GM12878 (cell line): ENCODE results near the gene AP3M1. TPM values are rescaled to one million over a fixed set of nuclear protein-coding genes. Genes with fewer than 3 reads are reported as not detected.

Experiments
- ATAC-seq: fragments of 200-7000 bp; cut with Tn5 transposase; 3 replicates; pipeline ENCODE4 v1.9.1; 2020; ENCODE audit warnings: mild to moderate bottlenecking, moderate library complexity
- BruUV-seq: library from RNA; stranded (reverse); fragments of 400-500 nt; replicated peaks from 2 replicates; lab custom pipeline; 2021; lab: Mats Ljungman, UMichigan
- CTCF ChIA-PET: fragments of 300-600 bp; sonication (Branson Sonifier 250); formaldehyde crosslinking; extraction: SDS; loops from one replicate; lab custom pipeline; 2021; ENCODE audit warnings: inconsistent platforms; lab: Yijun Ruan, JAX
- POLR2A ChIA-PET: fragments of 350-600 bp; formaldehyde crosslinking; extraction: SDS; loops from one replicate; lab custom pipeline; 2021; ENCODE audit warnings: inconsistent platforms; lab: Charles Lee
- RAD21 ChIA-PET: fragments of 300-600 bp; sonication (Branson Sonifier 250); formaldehyde crosslinking; loops from one replicate; lab custom pipeline; 2023; ENCODE audit warnings: antibody characterized with exemption; ENCODE audit not compliant: unreplicated experiment; lab: Charles Lee
- SMC1A ChIA-PET: fragments of 300-600 bp; sonication (Branson Sonifier 250); formaldehyde crosslinking; loops from one replicate; lab custom pipeline; 2023; ENCODE audit not compliant: unreplicated experiment, uncharacterized antibody; lab: Charles Lee
- DNase-seq: peaks from one replicate; pipeline ENCODE4 v3.0.0-alpha.2; 2011; ENCODE audit warnings: low read depth, low spot score
- FAIRE-seq: peaks from 3 replicates; lab custom pipeline; 2011; peaks lifted over from hg19 to GRCh38; lab: Jason Lieb, UNC
- H2AFZ ChIP-seq: 2 replicates; pipeline ENCODE4 v1.6.0; 2011; ENCODE audit warnings: low read depth, low read length, control low read depth; ENCODE audit not compliant: control insufficient read depth
- H3K27ac ChIP-seq: 2 replicates; pipeline ENCODE4 v1.5.1; 2011; ENCODE audit warnings: control low read depth; ENCODE audit not compliant: control insufficient read depth, insufficient read depth
- H3K27me3 ChIP-seq, 2 experiments: replicated peaks in 1 of 2; 2 replicates each; pipeline versions ENCODE4 v1.6.0 to v1.6.1; 2011; ENCODE audit warnings: low read length in 1 of 2; ENCODE audit not compliant: control insufficient read depth in 2 of 2, insufficient read depth in 2 of 2
- H3K36me3 ChIP-seq, 2 experiments: 2 replicates each; pipeline ENCODE4 v1.5.1; 2011; ENCODE audit warnings: low read length in 1 of 2; ENCODE audit not compliant: control insufficient read depth in 2 of 2, insufficient read depth in 2 of 2
- H3K4me1 ChIP-seq: 2 replicates; pipeline ENCODE4 v1.6.1; 2011; ENCODE audit warnings: mild to moderate bottlenecking, low read length, moderate library complexity, mixed read lengths; ENCODE audit not compliant: control insufficient read depth, insufficient read depth
- H3K4me2 ChIP-seq: 2 replicates; pipeline ENCODE4 v1.6.0; 2011; ENCODE audit warnings: control low read depth; ENCODE audit not compliant: control insufficient read depth, insufficient read depth
- H3K4me3 ChIP-seq: fragments of 200-600 bp; sonication (generic); 2 replicates; pipeline ENCODE4 v1.5.1; 2016
- H3K79me2 ChIP-seq: 2 replicates; pipeline ENCODE4 v1.6.0; 2011; ENCODE audit warnings: low read length; ENCODE audit not compliant: control insufficient read depth, insufficient read depth
- H3K9ac ChIP-seq: 2 replicates; pipeline ENCODE4 v1.8.0; 2011; ENCODE audit warnings: low read length, control low read depth, mixed read lengths; ENCODE audit not compliant: control insufficient read depth, insufficient read depth
- H3K9me3 ChIP-seq: replicated peaks from 3 replicates; pipeline ENCODE4 v1.5.1; 2011; ENCODE audit warnings: mild to moderate bottlenecking, low read length; ENCODE audit not compliant: control insufficient read depth, insufficient read depth
- H4K20me1 ChIP-seq: 2 replicates; pipeline ENCODE4 v1.6.0; 2011; ENCODE audit not compliant: control insufficient read depth, insufficient read depth
- ATF7 ChIP-seq: fragments of 450-650 bp; IDR thresholded peaks from 2 replicates; pipeline ENCODE4 v1.6.1; 2016; ENCODE audit warnings: low read depth, mild to moderate bottlenecking
- BHLHE40 ChIP-seq, 2 experiments: fragments of 450-650 bp in 1 of 2; IDR thresholded peaks; 2 replicates each; pipeline ENCODE4 v1.6.1; 2011 to 2017; ENCODE audit warnings: low read depth in 2 of 2, borderline replicate concordance in 1 of 2, improper control_type of control experiment in 1 of 2, low read length in 1 of 2, mild to moderate bottlenecking in 1 of 2
- CREB1 ChIP-seq: IDR thresholded peaks from 2 replicates; pipeline ENCODE4 v1.6.1; 2012; ENCODE audit warnings: low read depth, mild to moderate bottlenecking, inconsistent platforms
- HDAC2 ChIP-seq: fragments of 200-600 bp; sonication (generic); IDR thresholded peaks from 2 replicates; pipeline ENCODE4 v1.6.1; 2017
- YY1 ChIP-seq: IDR thresholded peaks from 2 replicates; pipeline ENCODE4 v1.6.1; 2011; ENCODE audit warnings: low read depth, mild to moderate bottlenecking, low read length
- whole genome bisulfite sequencing: methylation state at CpG from one replicate; pipeline ENCODE4 v1.1.6; 2016; ENCODE audit warnings: low lambda C conversion rate; ENCODE audit not compliant: insufficient replicate concordance, insufficient coverage; ENCODE audit errors: missing lambda C conversion rate; 5-methylcytosine and 5-hydroxymethylcytosine counted together
- in situ Hi-C: fragments of 300-500 bp; cut with MboI; formaldehyde crosslinking; loops from 9 replicates; pipeline ENCODE4 v1.14.3; 2018; ENCODE audit warnings: mixed read lengths
- intact Hi-C: fragments of 100-400 bp; cut with micrococcal nuclease; formaldehyde crosslinking; loops from one replicate; pipeline ENCODE4 v1.14.2; 2022; ENCODE audit not compliant: unreplicated experiment
- polyA plus RNA-seq, 11 experiments: library from polyadenylated mRNA; depleted of rRNA in 4 of 11; unstranded in 6 of 11; stranded (reverse) in 5 of 11; fragments of >200 nt; fragmentation: Nextera tagmentation in 4 of 11; fragmentation: Illumina TruSeq in 1 of 11; extraction: Ambion mirVana in 4 of 11; extraction: Trizol in 1 of 11; gene quantifications; 1 replicate in 1 of 11; 2 replicates in 10 of 11; pipeline versions ENCODE4 v1.2.1 to v1.2.3, GENCODE V29; 2011 to 2016; ENCODE audit warnings: inconsistent platforms in 2 of 11, missing spikeins in 2 of 11, low read depth in 1 of 11
- total RNA-seq, 4 experiments: library from RNA; depleted of rRNA in 3 of 4; stranded (reverse); fragments of >200 nt in 3 of 4; fragmentation: Illumina TruSeq in 1 of 4; extraction: Trizol in 1 of 4; gene quantifications; 2 replicates each; pipeline versions ENCODE4 v1.2.1 to v1.2.3, GENCODE V29; 2013 to 2021
- TF ChIP-seq, protein P1 (sequence below): fragments of 450-650 bp; IDR thresholded peaks from 2 replicates; pipeline ENCODE4 v1.6.1; 2017; ENCODE audit warnings: mild to moderate bottlenecking, moderate library complexity
- TF ChIP-seq, protein P2 (sequence below): fragments of 450-650 bp; IDR thresholded peaks from 2 replicates; pipeline ENCODE4 v1.6.1; 2016; ENCODE audit warnings: mild to moderate bottlenecking
- TF ChIP-seq, protein P3 (sequence below): fragments of 450-650 bp; IDR thresholded peaks from 2 replicates; pipeline ENCODE4 v1.6.1; 2017; ENCODE audit warnings: mild to moderate bottlenecking, moderate library complexity

Gene AP3M1
- total and polyA plus RNA-seq, 10 of the 15 experiments (the other 5 are each of a cell fraction or from before 2014, with no cell fraction given) = 22.1 to 83.4 (median 47.7) TPM

DNA sequence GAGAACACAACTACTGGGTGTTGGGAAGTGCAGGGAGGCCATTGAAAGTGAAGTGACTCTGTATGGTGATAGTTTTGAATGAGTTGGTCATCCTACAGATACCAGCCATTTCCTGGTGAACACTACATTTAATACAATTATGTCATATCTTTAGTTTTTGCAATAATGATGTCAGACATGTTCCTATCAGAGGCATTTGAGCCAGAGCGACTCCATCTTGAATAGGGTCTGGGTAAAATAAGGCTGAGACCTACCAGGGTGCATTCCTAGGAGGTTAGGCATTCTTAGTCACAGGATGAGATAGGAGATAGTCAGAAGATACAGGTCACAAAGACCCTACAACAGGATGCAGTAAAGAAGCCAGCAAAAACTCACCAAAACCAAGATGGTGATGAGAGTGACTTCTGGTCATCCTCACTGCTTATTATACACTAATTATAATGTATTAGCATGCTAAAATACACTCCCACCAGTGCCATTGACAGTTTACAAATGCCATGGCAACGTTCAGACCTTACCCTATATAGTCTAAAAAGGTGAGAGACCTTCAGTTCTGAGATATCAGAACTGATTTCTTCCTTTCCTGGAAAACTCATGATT, 28.6 kb upstream of the AP3M1 start:
- Histone ChIP-seq H2AFZ (no peak overlapping the region; the same call in 1 of the 2 replicates), H3K4me1 (peaks cover 33% of the 10 kb centered on the region)
- 98% methylated on average over 2 of the region's 2 CpGs for WGBS
- in situ Hi-C loops = no loop called here
- peak; percentile 60; the same call in 1 of the 2 replicates for TF ChIP-seq CREB1
- no peak for TF ChIP-seq HDAC2
- TF ChIP-seq YY1 = 0 out of 2 replicates have a peak, but pooled peaks have one; percentile 49
- TF ChIP-seq, protein P1, sequence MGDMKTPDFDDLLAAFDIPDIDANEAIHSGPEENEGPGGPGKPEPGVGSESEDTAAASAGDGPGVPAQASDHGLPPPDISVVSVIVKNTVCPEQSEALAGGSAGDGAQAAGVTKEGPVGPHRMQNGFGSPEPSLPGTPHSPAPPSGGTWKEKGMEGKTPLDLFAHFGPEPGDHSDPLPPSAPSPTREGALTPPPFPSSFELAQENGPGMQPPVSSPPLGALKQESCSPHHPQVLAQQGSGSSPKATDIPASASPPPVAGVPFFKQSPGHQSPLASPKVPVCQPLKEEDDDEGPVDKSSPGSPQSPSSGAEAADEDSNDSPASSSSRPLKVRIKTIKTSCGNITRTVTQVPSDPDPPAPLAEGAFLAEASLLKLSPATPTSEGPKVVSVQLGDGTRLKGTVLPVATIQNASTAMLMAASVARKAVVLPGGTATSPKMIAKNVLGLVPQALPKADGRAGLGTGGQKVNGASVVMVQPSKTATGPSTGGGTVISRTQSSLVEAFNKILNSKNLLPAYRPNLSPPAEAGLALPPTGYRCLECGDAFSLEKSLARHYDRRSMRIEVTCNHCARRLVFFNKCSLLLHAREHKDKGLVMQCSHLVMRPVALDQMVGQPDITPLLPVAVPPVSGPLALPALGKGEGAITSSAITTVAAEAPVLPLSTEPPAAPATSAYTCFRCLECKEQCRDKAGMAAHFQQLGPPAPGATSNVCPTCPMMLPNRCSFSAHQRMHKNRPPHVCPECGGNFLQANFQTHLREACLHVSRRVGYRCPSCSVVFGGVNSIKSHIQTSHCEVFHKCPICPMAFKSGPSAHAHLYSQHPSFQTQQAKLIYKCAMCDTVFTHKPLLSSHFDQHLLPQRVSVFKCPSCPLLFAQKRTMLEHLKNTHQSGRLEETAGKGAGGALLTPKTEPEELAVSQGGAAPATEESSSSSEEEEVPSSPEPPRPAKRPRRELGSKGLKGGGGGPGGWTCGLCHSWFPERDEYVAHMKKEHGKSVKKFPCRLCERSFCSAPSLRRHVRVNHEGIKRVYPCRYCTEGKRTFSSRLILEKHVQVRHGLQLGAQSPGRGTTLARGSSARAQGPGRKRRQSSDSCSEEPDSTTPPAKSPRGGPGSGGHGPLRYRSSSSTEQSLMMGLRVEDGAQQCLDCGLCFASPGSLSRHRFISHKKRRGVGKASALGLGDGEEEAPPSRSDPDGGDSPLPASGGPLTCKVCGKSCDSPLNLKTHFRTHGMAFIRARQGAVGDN = peak; percentile 84
- TF ChIP-seq, protein P2, sequence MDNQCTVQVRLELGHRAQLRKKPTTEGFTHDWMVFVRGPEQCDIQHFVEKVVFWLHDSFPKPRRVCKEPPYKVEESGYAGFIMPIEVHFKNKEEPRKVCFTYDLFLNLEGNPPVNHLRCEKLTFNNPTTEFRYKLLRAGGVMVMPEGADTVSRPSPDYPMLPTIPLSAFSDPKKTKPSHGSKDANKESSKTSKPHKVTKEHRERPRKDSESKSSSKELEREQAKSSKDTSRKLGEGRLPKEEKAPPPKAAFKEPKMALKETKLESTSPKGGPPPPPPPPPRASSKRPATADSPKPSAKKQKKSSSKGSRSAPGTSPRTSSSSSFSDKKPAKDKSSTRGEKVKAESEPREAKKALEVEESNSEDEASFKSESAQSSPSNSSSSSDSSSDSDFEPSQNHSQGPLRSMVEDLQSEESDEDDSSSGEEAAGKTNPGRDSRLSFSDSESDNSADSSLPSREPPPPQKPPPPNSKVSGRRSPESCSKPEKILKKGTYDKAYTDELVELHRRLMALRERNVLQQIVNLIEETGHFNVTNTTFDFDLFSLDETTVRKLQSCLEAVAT = 0 out of 2 replicates have a peak, but pooled peaks have one; percentile 22
- peak; percentile 65 for TF ChIP-seq ATF7
- TF ChIP-seq BHLHE40 (IDR thresholded peaks at IDR 0.05; ENCODE audit: borderline replicate concordance in 1 of 2, low read depth in 2 of 2, low read length in 1 of 2) = no peak
- TF ChIP-seq, protein P3, sequence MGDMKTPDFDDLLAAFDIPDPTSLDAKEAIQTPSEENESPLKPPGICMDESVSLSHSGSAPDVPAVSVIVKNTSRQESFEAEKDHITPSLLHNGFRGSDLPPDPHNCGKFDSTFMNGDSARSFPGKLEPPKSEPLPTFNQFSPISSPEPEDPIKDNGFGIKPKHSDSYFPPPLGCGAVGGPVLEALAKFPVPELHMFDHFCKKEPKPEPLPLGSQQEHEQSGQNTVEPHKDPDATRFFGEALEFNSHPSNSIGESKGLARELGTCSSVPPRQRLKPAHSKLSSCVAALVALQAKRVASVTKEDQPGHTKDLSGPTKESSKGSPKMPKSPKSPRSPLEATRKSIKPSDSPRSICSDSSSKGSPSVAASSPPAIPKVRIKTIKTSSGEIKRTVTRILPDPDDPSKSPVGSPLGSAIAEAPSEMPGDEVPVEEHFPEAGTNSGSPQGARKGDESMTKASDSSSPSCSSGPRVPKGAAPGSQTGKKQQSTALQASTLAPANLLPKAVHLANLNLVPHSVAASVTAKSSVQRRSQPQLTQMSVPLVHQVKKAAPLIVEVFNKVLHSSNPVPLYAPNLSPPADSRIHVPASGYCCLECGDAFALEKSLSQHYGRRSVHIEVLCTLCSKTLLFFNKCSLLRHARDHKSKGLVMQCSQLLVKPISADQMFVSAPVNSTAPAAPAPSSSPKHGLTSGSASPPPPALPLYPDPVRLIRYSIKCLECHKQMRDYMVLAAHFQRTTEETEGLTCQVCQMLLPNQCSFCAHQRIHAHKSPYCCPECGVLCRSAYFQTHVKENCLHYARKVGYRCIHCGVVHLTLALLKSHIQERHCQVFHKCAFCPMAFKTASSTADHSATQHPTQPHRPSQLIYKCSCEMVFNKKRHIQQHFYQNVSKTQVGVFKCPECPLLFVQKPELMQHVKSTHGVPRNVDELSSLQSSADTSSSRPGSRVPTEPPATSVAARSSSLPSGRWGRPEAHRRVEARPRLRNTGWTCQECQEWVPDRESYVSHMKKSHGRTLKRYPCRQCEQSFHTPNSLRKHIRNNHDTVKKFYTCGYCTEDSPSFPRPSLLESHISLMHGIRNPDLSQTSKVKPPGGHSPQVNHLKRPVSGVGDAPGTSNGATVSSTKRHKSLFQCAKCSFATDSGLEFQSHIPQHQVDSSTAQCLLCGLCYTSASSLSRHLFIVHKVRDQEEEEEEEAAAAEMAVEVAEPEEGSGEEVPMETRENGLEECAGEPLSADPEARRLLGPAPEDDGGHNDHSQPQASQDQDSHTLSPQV = peak; percentile 93
- TF ChIP-seq, all 136 proteins: peak for 6
- Histone ChIP-seq H4K20me1 (no peaks in the 10 kb centered on the region), H3K27ac (no peak overlapping the region; the same call in 1 of the 2 replicates), H3K9ac (no peak overlapping the region), H3K4me2 (peak overlapping the region; percentile 86), H3K79me2 (peaks cover 77% of the 10 kb centered on the region), H3K9me3 (no peaks in the 10 kb centered on the region), H3K4me3 (peak overlapping the region; percentile 67; the same call in 1 of the 2 replicates), H3K36me3 (no peaks in the 10 kb centered on the region), H3K27me3 (no peaks in the 10 kb centered on the region)
- ChIA-PET CTCF (interaction anchor here (0.7 to 1.4 kb wide), 6 partner anchors 10 to 36 kb away, joined by 3 to 4 read pairs (median 4); no protein-coding TSS in a partner anchor), SMC1A (interaction anchor here (1.0 to 3.6 kb wide), 12 partner anchors 8 to 220 kb away, joined by 3 to 35 read pairs (median 8); partner anchors contain the start of genes ADK and AP3M1), POLR2A (interaction anchor here (0.6 to 3.8 kb wide), 7 partner anchors 8 to 679 kb away, joined by 3 to 40 read pairs (median 4); no protein-coding TSS in a partner anchor), RAD21 (interaction anchor here (0.9 to 1.7 kb wide), 2 partner anchors 11 to 24 kb away, joined by 3 to 9 read pairs; no protein-coding TSS in a partner anchor)
- no TSS peak for BruUV-seq
- DNase-seq (no peak), ATAC-seq (no peak), FAIRE-seq (no peak)
- intact Hi-C loops = no loop called here
